Measurements from ENCODE around the gene ARHGAP10.
A peak's percentile ranks its signal among the peaks of the same experiment; 100 is the strongest.

ARHGAP10 gene

GRCh38 chr4:147822128-147822527 lies 90.2 kb downstream of the ARHGAP10 start:
- no peak for DNase-seq (ENCODE audit: insufficient read length, low spot score)
- peak; percentile 55 for FAIRE-seq

GRCh38 chr4:147823130-147823529 lies 91.2 kb downstream of the ARHGAP10 start:
- no peak for FAIRE-seq
- no peak for DNase-seq (ENCODE audit: insufficient read length, low spot score)

GRCh38 chr4:147824316-147824715 lies 92.4 kb downstream of the ARHGAP10 start:
- FAIRE-seq (no peak), DNase-seq (ENCODE audit: insufficient read length, low spot score) (no peak)

GRCh38 chr4:147824884-147825283 lies 93.0 kb downstream of the ARHGAP10 start:
- DNase-seq (ENCODE audit: insufficient read length, low spot score) = no peak
- FAIRE-seq = no peak

GRCh38 chr4:147825451-147826287 lies 93.8 kb downstream of the ARHGAP10 start:
- no peak for FAIRE-seq
- DNase-seq (ENCODE audit: insufficient read length, low spot score) = no peak

GRCh38 chr4:147826288-147826646 lies 94.4 kb downstream of the ARHGAP10 start:
- FAIRE-seq (no peak), DNase-seq (ENCODE audit: insufficient read length, low spot score) (no peak)

GRCh38 chr4:147828331-147828905 lies 96.5 kb downstream of the ARHGAP10 start:
- FAIRE-seq (no peak), DNase-seq (ENCODE audit: insufficient read length, low spot score) (no peak)

- DNase-seq (ENCODE audit: insufficient read length, low spot score) = no peak
- FAIRE-seq = no peak
Observed at GRCh38 chr4:147829401-147830101, 97.7 kb downstream of the ARHGAP10 start.

- DNase-seq (ENCODE audit: insufficient read length, low spot score) = no peak
- no peak for FAIRE-seq
Observed at GRCh38 chr4:147830102-147830463, 98.2 kb downstream of the ARHGAP10 start.

- DNase-seq (ENCODE audit: insufficient read length, low spot score) = no peak
- no peak for FAIRE-seq
Observed at GRCh38 chr4:147830987-147831386, 99.1 kb downstream of the ARHGAP10 start.

- DNase-seq (ENCODE audit: insufficient read length, low spot score) = no peak
- FAIRE-seq = peak; percentile 68
Observed at GRCh38 chr4:147831551-147832171, 99.8 kb downstream of the ARHGAP10 start.

- no peak for DNase-seq (ENCODE audit: insufficient read length, low spot score)
- no peak for FAIRE-seq
Observed at GRCh38 chr4:147833254-147833653, 101.4 kb downstream of the ARHGAP10 start.

GRCh38 chr4:147833741-147834140 lies 101.9 kb downstream of the ARHGAP10 start:
- FAIRE-seq = no peak
- no peak for DNase-seq (ENCODE audit: insufficient read length, low spot score)

- DNase-seq (ENCODE audit: insufficient read length, low spot score) (no peak), FAIRE-seq (no peak)
Observed at GRCh38 chr4:147834480-147834879, 102.6 kb downstream of the ARHGAP10 start.

GRCh38 chr4:147836807-147837206 lies 104.9 kb downstream of the ARHGAP10 start:
- FAIRE-seq (peak; percentile 69), DNase-seq (ENCODE audit: insufficient read length, low spot score) (no peak)

- DNase-seq (ENCODE audit: insufficient read length, low spot score) (no peak), FAIRE-seq (no peak)
Observed at GRCh38 chr4:147837435-147837834, 105.5 kb downstream of the ARHGAP10 start.

- DNase-seq (ENCODE audit: insufficient read length, low spot score) (no peak), FAIRE-seq (no peak)
Observed at GRCh38 chr4:147837854-147838253, 106.0 kb downstream of the ARHGAP10 start.

- FAIRE-seq (no peak), DNase-seq (ENCODE audit: insufficient read length, low spot score) (no peak)
Observed at GRCh38 chr4:147839200-147839599, 107.3 kb downstream of the ARHGAP10 start.

- DNase-seq (ENCODE audit: insufficient read length, low spot score) = no peak
- FAIRE-seq = no peak
Observed at GRCh38 chr4:147839663-147840062, 107.8 kb downstream of the ARHGAP10 start.

- FAIRE-seq = peak; percentile 70
- DNase-seq (ENCODE audit: insufficient read length, low spot score) = no peak
Observed at GRCh38 chr4:147840838-147841738, 109.2 kb downstream of the ARHGAP10 start.

All from GM19239 (cell line).